Colonic mucosa (tissue), 4 donors: ENCODE results near the gene CERS6. TPM values are rescaled to one million over a fixed set of nuclear protein-coding genes. Genes with fewer than 3 reads are reported as not detected.

Source experiments
- DNase-seq: peaks from one replicate; pipeline ENCODE4 v3.0.0-alpha.2; 2020
- H3K27ac ChIP-seq: fragments of 200-600 bp; one replicate; pipeline ENCODE4 v1.8.0; 2021
- H3K27me3 ChIP-seq: fragments of 200-600 bp; one replicate; pipeline ENCODE4 v1.8.0; 2021
- H3K36me3 ChIP-seq: fragments of 200-600 bp; one replicate; pipeline ENCODE4 v1.8.0; 2021
- H3K4me1 ChIP-seq: fragments of 200-600 bp; one replicate; pipeline ENCODE4 v1.8.0; 2021; ENCODE audit warnings: mild to moderate bottlenecking
- H3K4me3 ChIP-seq: fragments of 200-600 bp; one replicate; pipeline ENCODE4 v1.8.0; 2021
- H3K9ac ChIP-seq, 2 donors: one replicate each; pipeline ENCODE4 v1.7.0; 2013; ENCODE audit warnings: control low read depth in 2 of 2, low read depth in 2 of 2, low read length in 2 of 2
- H3K9me3 ChIP-seq: fragments of 200-600 bp; one replicate; pipeline ENCODE4 v1.8.0; 2021
- CTCF ChIP-seq: fragments of 200-600 bp; IDR thresholded peaks from one replicate; pipeline ENCODE4 v1.8.0; 2022; ENCODE audit warnings: antibody characterized with exemption, mild to moderate bottlenecking
- intact Hi-C: fragments of 100-400 bp; cut with DNase I; formaldehyde crosslinking; loops from one replicate; pipeline ENCODE4 v1.14.1; 2022
- total RNA-seq, 2 donors: library from RNA; stranded (reverse); fragmentation: NEBNext Ultra II Directional in 1 of 2; extraction: Animal tissue kit (Norgen Biotek cat#: 25700) in 1 of 2; gene quantifications; one replicate each; pipeline ENCODE4 v1.2.1, GENCODE V29; 2021
- donor health status: healthy.
- donor health status: DM: no; HTN: no; CAD: no.
- donor health status: DM: no; HTN: no; CAD: no.

CERS6 gene
- total RNA-seq, 2 donors from 2014 or later, result 56.7 to 75.9 TPM

DNA sequence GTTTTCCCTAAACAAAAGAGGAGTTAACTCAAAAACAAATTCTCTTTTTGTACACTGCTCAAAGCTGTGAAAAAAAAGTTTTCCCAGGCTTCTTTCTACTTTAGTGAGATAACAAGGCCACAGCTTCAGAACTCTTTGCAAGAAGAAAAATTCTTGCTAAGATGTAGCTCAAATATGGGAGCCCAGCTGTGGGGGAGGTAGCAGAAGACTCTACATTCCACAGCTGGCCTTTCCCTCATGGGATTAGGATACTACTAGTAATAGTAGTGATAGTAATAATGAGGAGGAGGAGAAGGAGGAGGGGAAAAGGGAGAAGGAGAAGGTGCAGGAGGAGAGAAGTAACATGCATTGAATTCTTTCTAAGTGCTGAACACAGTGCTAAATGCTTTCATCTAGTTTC is 19.2 kb upstream of the CERS6 start:
- no peaks in the 10 kb centered on the region for H3K27me3 ChIP-seq
- intact Hi-C loops, result no loop called here
- no peak for TF ChIP-seq CTCF
- H3K9ac ChIP-seq, result no peak overlapping the region
- H3K4me3 ChIP-seq, result no peak overlapping the region
- no peak for DNase-seq
- H3K4me1 ChIP-seq, result no peaks in the 10 kb centered on the region
- no peaks in the 10 kb centered on the region for H3K9me3 ChIP-seq
- H3K36me3 ChIP-seq, result no peaks in the 10 kb centered on the region
- no peak overlapping the region for H3K27ac ChIP-seq

- H3K9ac ChIP-seq, result no peak overlapping the region
- H3K9me3 ChIP-seq, result no peaks in the 10 kb centered on the region
- H3K27me3 ChIP-seq, result no peaks in the 10 kb centered on the region
- H3K4me3 ChIP-seq, result no peak overlapping the region
- H3K36me3 ChIP-seq, result no peaks in the 10 kb centered on the region
- H3K27ac ChIP-seq, result no peak overlapping the region
- intact Hi-C loops, result no loop called here
- no peak for TF ChIP-seq CTCF
- no peak for DNase-seq
- no peaks in the 10 kb centered on the region for H3K4me1 ChIP-seq
Observed at GRCh38 chr2:168438553-168438952, 17.5 kb upstream of the CERS6 start.

DNA sequence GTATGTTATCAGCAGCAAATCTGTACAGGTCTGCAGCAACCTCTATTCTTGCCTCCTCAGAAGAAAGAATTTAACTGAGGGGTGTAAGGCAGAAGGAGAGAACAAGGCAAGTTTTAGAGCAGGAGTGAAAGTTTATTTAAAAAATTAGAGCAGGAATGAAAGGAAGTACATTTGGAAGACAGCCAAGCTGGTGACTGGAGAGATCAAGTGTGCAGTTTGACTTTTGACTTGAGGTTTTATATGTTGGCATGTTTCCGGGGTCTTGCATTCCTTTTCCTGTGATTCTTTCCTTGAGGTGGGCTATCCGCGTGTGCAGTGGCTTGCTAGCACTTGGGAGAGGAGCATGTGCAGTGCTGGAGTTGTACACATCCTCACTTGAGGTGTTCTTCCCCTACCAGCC is 16.5 kb upstream of the CERS6 start:
- TF ChIP-seq CTCF, result no peak
- no peak for DNase-seq
- intact Hi-C loops, result no loop called here

GRCh38 chr2:168441214-168441872 is 14.7 kb upstream of the CERS6 start:
- TF ChIP-seq CTCF, result no peak
- Histone ChIP-seq H3K27ac (no peak overlapping the region), H3K9me3 (no peaks in the 10 kb centered on the region), H3K36me3 (no peaks in the 10 kb centered on the region), H3K4me1 (no peaks in the 10 kb centered on the region), H3K27me3 (no peaks in the 10 kb centered on the region), H3K9ac (no peak overlapping the region), H3K4me3 (no peak overlapping the region)
- intact Hi-C loops, result no loop called here
- DNase-seq, result no peak

More for the DNA sequence above, 16.5 kb upstream of the CERS6 start:
- H3K36me3 ChIP-seq, result no peaks in the 10 kb centered on the region
- no peak overlapping the region for H3K4me3 ChIP-seq
- H3K4me1 ChIP-seq, result no peaks in the 10 kb centered on the region
- H3K27me3 ChIP-seq, result no peaks in the 10 kb centered on the region
- H3K9me3 ChIP-seq, result no peaks in the 10 kb centered on the region
- H3K27ac ChIP-seq, result no peak overlapping the region
- no peak overlapping the region for H3K9ac ChIP-seq

DNA sequence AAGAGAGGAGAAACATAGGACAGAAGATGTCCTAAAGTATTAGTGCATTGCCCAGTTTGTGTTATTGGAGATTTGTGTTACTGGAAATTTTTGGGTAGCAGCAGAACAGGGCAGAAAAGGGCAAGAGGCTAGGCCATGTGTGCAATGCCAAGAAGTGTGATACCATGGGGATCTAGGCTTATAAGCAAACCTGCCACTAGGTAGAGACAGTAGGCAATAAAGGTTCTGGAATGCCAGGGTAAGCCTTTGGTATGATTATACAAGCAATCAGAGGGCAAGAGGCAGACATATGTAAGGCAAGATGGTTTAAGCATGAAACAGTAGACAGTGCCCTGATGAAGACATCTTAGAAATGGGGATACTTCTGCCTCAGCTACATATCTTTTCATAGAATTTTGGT is 12.3 kb upstream of the CERS6 start:
- intact Hi-C loops, result no loop called here
- TF ChIP-seq CTCF, result no peak
- no peaks in the 10 kb centered on the region for H3K36me3 ChIP-seq
- H3K27me3 ChIP-seq, result no peaks in the 10 kb centered on the region
- no peak for DNase-seq
- no peaks in the 10 kb centered on the region for H3K9me3 ChIP-seq
- H3K4me1 ChIP-seq, result no peaks in the 10 kb centered on the region
- H3K4me3 ChIP-seq, result no peak overlapping the region
- no peak overlapping the region for H3K27ac ChIP-seq
- H3K9ac ChIP-seq, result no peak overlapping the region
